ENCODE data around the gene MPRIP.

GRCh38 chr17:17180141-17180603 lies 137.9 kb downstream of the MPRIP start:
- TF ChIP-seq EP300 (IDR thresholded peaks at IDR 0.05) (no peak), CTCF (IDR thresholded peaks at IDR 0.05) (no peak), POLR2A (IDR thresholded peaks at IDR 0.05) (no peak), POLR2AphosphoS5 (IDR thresholded peaks at IDR 0.05) (no peak)

Measured in sigmoid colon (tissue), 4 donors.